Activated CD4-positive, alpha-beta T cell treated with anti-CD3 and anti-CD28 coated beads, Interleukin-2, Interleukin-4, amounts not matched to agents 100 ng/mL and 50 ng/mL, durations not matched to agents 16 hours and 8 hours (primary cell): ENCODE data around the gene PRKAA2.

ENCODE experiments used
- DNase-seq: peaks from one replicate; pipeline ENCODE4 v3.0.0-alpha.2; 2020; ENCODE audit warnings: low spot score

PRKAA2 gene

GRCh38 chr1:56713112-56713511 lies 68.0 kb downstream of the PRKAA2 start:
- no peak for DNase-seq

- no peak for DNase-seq
Observed at GRCh38 chr1:56715156-56715555, 70.0 kb downstream of the PRKAA2 start.

DNA sequence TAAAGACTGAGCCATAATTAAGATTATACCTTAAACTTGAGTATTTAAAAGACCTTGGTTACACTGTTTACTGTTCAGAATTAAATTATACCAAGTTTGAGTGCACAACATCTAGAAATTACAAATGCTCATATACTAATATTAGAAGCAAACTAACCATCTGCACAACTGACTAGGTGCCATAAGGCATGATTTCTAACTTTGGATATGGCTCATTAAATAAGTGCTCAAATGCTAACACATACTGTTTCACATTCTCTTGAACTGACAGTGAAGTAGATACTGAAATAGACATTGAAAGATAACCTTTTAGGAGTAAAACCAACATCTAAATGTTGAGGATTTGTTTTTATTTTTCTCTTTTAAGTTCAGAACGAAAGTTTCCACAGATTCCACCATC lies 74.1 kb downstream of the PRKAA2 start:
- DNase-seq: no peak

GRCh38 chr1:56726706-56727105 lies 81.6 kb downstream of the PRKAA2 start:
- DNase-seq: no peak

GRCh38 chr1:56728964-56729363 lies 83.8 kb downstream of the PRKAA2 start:
- no peak for DNase-seq

DNA sequence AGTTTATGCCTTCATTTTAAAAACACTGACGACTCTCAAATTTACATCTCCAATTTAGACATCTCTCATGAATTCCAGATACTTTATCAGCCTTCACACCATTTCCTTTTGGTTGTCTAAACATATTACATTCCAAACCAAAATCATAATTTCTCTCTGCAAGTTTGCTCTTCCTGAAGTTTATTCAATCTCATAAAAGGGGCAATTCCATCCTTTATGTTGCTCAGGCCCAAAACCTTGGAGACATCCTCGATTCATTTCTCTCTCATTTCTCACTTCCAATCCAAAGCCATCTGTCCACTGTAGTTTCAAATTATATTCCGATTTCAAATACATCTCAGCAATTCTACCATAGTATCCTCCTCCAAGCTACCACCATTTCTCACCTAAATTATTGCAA lies 100.1 kb downstream of the PRKAA2 start:
- no peak for DNase-seq

- no peak for DNase-seq
Observed at GRCh38 chr1:56754708-56755479, 109.8 kb downstream of the PRKAA2 start.

DNA sequence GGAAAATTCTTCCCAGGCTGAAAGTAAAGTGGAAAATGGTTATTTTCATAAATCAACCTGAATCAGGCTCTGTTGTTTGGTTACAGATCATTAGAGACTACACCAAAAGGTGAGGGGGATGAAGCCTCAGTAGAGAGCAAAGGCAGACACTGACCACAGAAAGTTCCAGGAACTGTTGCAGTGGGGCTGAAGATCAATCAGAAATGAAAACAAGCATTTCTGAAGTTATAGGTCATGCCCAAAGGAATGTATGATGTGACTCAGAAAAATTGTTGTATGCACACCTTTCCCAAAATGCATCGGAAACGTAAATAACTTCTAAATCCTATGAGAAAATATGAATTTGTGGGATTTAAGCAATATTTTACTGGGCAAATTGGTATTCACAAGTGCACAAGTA lies 110.8 kb downstream of the PRKAA2 start:
- DNase-seq: no peak

DNA sequence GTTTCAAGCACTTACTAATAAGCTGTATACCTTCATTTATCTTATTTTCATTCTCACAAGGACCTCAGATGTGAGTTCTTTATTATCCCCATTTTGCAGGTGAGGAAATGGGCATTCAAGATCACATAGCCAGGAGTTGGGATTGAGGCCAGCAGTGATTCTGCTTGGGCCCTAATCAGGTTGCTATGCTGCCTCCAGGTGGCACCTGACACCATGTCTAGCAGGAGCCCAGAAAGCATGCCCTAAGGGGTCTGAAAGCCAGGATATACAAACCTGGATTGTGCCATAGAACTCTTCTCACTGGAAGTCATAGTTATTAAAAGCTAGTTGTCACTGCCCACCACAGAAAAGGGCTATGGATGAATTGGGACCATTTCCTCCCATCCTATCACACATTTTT lies 113.0 kb downstream of the PRKAA2 start:
- no peak for DNase-seq

DNA sequence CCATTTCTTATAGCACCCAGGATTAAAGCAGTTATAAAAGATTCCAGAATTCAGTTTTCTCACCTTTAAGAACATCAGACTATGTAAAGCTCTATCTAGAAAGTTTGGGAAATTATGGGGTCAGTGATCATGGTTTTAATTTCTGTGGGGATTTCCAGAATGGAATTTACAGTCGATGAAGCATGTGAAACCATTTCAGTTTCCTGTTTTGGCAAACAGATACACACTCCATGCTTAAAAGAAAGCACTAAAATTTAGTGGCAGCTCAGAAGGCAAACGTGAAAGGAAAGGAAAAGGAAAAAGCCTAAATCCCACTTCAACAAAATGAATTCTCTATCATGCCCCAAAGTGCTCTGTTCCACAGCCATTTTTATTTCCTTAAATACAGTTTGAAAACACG lies 113.7 kb downstream of the PRKAA2 start:
- no peak for DNase-seq
